Measurements from ENCODE around the gene NINL.

DNA sequence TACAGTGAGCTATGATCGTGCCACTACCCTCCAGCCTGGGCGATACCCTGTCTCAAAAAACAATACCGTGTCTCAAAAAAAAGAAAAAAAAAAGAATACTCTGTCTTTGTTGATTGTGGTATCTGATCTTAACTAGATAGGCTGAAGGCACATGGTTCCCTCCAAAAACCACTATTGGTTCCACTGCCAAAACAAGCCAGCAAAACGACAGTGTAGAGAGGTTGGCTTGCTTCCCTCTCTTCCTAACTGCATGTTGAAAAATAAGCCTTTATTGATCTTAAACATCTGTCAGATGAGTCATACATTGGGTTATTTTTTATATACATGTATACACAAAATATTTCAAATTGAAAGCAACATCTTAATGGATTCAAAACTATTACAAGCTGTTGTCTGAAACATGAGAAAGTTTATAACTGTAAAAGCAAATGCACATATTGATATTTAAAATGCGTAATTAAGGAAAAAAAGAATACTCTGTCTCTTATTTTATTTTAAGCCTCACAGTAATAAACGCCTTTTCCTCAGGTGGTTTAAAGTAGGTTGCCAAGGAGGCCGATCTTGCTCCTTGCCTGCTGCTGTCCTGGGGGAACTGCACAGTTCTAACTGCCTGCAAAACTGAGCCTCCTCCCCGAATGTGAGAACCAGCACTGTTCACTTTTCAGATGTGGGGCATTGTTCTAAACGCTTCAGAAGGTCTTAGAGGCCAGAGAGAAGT, 7.0 kb upstream of the NINL start:
- TF ChIP-seq POLR2AphosphoS5 (IDR thresholded peaks at IDR 0.05; ENCODE audit: low read depth, low read length) (no peak), TAF1 (IDR thresholded peaks at IDR 0.05; ENCODE audit: borderline replicate concordance, low read depth, low read length) (no peak), FOSL2 (IDR thresholded peaks at IDR 0.05; ENCODE audit: borderline replicate concordance, low read depth) (no peak), YY1 (IDR thresholded peaks at IDR 0.05; ENCODE audit: low read depth) (no peak), RAD21 (IDR thresholded peaks at IDR 0.05; ENCODE audit: low read length) (no peak), FOXM1 (IDR thresholded peaks at IDR 0.05; ENCODE audit: low read depth) (no peak), TCF12 (IDR thresholded peaks at IDR 0.05) (0 out of 2 replicates have a peak, but pooled peaks have one; percentile 24), NRF1 (IDR thresholded peaks at IDR 0.05; ENCODE audit: low read depth, low read length) (no peak), GATA2 (CRISPR knock-in tag; IDR thresholded peaks at IDR 0.05) (no peak), SMC3 (IDR thresholded peaks at IDR 0.05; ENCODE audit: low read depth, low read length) (no peak)
- TF ChIP-seq, protein P1, sequence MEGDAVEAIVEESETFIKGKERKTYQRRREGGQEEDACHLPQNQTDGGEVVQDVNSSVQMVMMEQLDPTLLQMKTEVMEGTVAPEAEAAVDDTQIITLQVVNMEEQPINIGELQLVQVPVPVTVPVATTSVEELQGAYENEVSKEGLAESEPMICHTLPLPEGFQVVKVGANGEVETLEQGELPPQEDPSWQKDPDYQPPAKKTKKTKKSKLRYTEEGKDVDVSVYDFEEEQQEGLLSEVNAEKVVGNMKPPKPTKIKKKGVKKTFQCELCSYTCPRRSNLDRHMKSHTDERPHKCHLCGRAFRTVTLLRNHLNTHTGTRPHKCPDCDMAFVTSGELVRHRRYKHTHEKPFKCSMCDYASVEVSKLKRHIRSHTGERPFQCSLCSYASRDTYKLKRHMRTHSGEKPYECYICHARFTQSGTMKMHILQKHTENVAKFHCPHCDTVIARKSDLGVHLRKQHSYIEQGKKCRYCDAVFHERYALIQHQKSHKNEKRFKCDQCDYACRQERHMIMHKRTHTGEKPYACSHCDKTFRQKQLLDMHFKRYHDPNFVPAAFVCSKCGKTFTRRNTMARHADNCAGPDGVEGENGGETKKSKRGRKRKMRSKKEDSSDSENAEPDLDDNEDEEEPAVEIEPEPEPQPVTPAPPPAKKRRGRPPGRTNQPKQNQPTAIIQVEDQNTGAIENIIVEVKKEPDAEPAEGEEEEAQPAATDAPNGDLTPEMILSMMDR (IDR thresholded peaks at IDR 0.05) = no peak
- TF ChIP-seq, protein P2, sequence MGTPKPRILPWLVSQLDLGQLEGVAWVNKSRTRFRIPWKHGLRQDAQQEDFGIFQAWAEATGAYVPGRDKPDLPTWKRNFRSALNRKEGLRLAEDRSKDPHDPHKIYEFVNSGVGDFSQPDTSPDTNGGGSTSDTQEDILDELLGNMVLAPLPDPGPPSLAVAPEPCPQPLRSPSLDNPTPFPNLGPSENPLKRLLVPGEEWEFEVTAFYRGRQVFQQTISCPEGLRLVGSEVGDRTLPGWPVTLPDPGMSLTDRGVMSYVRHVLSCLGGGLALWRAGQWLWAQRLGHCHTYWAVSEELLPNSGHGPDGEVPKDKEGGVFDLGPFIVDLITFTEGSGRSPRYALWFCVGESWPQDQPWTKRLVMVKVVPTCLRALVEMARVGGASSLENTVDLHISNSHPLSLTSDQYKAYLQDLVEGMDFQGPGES (IDR thresholded peaks at IDR 0.05; ENCODE audit: low read depth, low read length) = no peak
- TF ChIP-seq, protein P3, sequence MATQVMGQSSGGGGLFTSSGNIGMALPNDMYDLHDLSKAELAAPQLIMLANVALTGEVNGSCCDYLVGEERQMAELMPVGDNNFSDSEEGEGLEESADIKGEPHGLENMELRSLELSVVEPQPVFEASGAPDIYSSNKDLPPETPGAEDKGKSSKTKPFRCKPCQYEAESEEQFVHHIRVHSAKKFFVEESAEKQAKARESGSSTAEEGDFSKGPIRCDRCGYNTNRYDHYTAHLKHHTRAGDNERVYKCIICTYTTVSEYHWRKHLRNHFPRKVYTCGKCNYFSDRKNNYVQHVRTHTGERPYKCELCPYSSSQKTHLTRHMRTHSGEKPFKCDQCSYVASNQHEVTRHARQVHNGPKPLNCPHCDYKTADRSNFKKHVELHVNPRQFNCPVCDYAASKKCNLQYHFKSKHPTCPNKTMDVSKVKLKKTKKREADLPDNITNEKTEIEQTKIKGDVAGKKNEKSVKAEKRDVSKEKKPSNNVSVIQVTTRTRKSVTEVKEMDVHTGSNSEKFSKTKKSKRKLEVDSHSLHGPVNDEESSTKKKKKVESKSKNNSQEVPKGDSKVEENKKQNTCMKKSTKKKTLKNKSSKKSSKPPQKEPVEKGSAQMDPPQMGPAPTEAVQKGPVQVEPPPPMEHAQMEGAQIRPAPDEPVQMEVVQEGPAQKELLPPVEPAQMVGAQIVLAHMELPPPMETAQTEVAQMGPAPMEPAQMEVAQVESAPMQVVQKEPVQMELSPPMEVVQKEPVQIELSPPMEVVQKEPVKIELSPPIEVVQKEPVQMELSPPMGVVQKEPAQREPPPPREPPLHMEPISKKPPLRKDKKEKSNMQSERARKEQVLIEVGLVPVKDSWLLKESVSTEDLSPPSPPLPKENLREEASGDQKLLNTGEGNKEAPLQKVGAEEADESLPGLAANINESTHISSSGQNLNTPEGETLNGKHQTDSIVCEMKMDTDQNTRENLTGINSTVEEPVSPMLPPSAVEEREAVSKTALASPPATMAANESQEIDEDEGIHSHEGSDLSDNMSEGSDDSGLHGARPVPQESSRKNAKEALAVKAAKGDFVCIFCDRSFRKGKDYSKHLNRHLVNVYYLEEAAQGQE (IDR thresholded peaks at IDR 0.05; ENCODE audit: low read depth, low read length) = no peak
- TF ChIP-seq, protein P4, sequence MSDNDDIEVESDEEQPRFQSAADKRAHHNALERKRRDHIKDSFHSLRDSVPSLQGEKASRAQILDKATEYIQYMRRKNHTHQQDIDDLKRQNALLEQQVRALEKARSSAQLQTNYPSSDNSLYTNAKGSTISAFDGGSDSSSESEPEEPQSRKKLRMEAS (IDR thresholded peaks at IDR 0.05; ENCODE audit: low read depth) = no peak

All from SK-N-SH (cell line).